CD4-positive, alpha-beta T cell (primary cell): ENCODE results near the gene CACNA1D. TPM values are rescaled to one million over a fixed set of nuclear protein-coding genes. Genes with fewer than 3 reads are reported as not detected.

Experiments
- ATAC-seq: fragments of 200-7000 bp; cut with Tn5 transposase; one replicate; pipeline ENCODE4 v1.10.0; 2022; ENCODE audit warnings: mild to moderate bottlenecking; ENCODE audit not compliant: poor library complexity
- CTCF ChIA-PET: fragments of 350-600 bp; sonication (Branson Sonifier 250); formaldehyde crosslinking; loops from one replicate; lab custom pipeline; 2021; ENCODE audit warnings: antibody characterized with exemption, inconsistent platforms; lab: Charles Lee
- POLR2A ChIA-PET: fragments of 350-600 bp; sonication (Branson Sonifier 250); formaldehyde crosslinking; loops from one replicate; lab custom pipeline; 2021; ENCODE audit warnings: antibody characterized with exemption, inconsistent platforms; lab: Charles Lee
- DNase-seq, 14 experiments: peaks; one replicate each; pipeline ENCODE4 v3.0.0-alpha.2; 2013 to 2020; ENCODE audit warnings: mixed read lengths in 2 of 14
- H3K27ac ChIP-seq, 2 donors: one replicate each; pipeline versions ENCODE4 v1.5.1 to v1.7.0; 2013; ENCODE audit warnings: low read length in 2 of 2, low read depth in 1 of 2, mild to moderate bottlenecking in 1 of 2
- H3K27me3 ChIP-seq, 2 experiments: 1 replicate in 1 of 2; 2 replicates in 1 of 2; pipeline versions ENCODE4 v1.6.1 to v1.7.0; 2013; ENCODE audit warnings: low read length in 2 of 2, control low read depth in 1 of 2, mild to moderate bottlenecking in 1 of 2, moderate library complexity in 1 of 2; ENCODE audit not compliant: insufficient read depth in 2 of 2, control insufficient read depth in 1 of 2
- H3K36me3 ChIP-seq: one replicate; pipeline ENCODE4 v1.6.1; 2013; ENCODE audit warnings: low read length, control low read depth; ENCODE audit not compliant: insufficient read depth
- H3K4me1 ChIP-seq: one replicate; pipeline ENCODE4 v1.6.1; 2013; ENCODE audit warnings: low read length, control low read depth; ENCODE audit not compliant: insufficient read depth
- H3K4me3 ChIP-seq: one replicate; pipeline ENCODE4 v1.5.1; 2013; ENCODE audit warnings: mild to moderate bottlenecking, low read length, moderate library complexity
- H3K9me3 ChIP-seq, 2 experiments: 1 replicate in 1 of 2; 2 replicates in 1 of 2; pipeline versions ENCODE4 v1.6.1 to v1.7.0; 2013; ENCODE audit warnings: low read length in 2 of 2, mild to moderate bottlenecking in 2 of 2, control low read depth in 1 of 2, moderate library complexity in 1 of 2; ENCODE audit not compliant: control insufficient read depth in 1 of 2, insufficient read depth in 1 of 2
- H3K27ac Mint-ChIP-seq: one replicate; pipeline ENCODE4 v1.8.0; 2020; ENCODE audit warnings: mixed read lengths
- H3K27me3 Mint-ChIP-seq: one replicate; pipeline ENCODE4 v1.8.0; 2021; ENCODE audit warnings: mixed read lengths
- H3K36me3 Mint-ChIP-seq: one replicate; pipeline ENCODE4 v1.8.0; 2021; ENCODE audit warnings: low read depth, mixed read lengths
- H3K4me1 Mint-ChIP-seq: one replicate; pipeline ENCODE4 v1.8.0; 2021; ENCODE audit warnings: low read depth, mixed read lengths
- H3K4me3 Mint-ChIP-seq: one replicate; pipeline ENCODE4 v1.8.0; 2020; ENCODE audit warnings: mild to moderate bottlenecking, mixed read lengths
- H3K9me3 Mint-ChIP-seq: one replicate; pipeline ENCODE4 v1.8.0; 2020; ENCODE audit warnings: mixed read lengths
- intact Hi-C, 2 experiments: fragments of 100-400 bp; cut with DNase I in 1 of 2; cut with micrococcal nuclease in 1 of 2; formaldehyde crosslinking; loops; one replicate each; pipeline versions ENCODE4 v1.15.1 to v1.9.0; 2023 to 2025; cut with DNase I, micrococcal nuclease
- total RNA-seq, 174 experiments: library from RNA in 2 of 174; stranded (reverse) in 2 of 174; gene quantifications; one replicate each; pipeline ENCODE4 v1.2.3 and lab custom pipeline; 2021 to 2026
- TF ChIP-seq, protein P1 (sequence below): fragments of 200-600 bp; IDR thresholded peaks from one replicate; pipeline ENCODE4 v1.8.0; 2022; ENCODE audit warnings: antibody characterized with exemption, mild to moderate bottlenecking

Gene CACNA1D
- total RNA-seq, 2 experiments from 2014 or later: not detected

DNA sequence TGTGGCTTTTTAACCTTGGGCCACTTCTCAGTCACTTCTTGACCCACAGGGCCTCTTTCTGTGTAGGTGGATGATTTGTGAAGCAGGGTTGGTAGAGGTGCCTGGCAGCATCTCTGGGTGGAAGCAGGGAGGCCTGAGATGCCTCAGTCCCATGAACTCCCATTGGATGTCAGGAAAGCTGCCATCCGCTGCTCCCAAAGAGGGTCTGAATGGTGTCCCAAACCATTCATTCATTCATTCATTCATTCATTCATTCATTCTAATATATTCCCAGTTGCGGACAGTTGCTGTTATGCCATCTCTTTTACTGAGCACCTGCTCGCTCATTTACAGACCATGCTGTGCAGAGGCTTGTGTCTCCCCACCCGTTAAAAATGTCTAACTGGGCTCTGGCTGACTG lies 253.1 kb downstream of the CACNA1D start:
- ATAC-seq (no peak), DNase-seq (no peak)
- Mint-ChIP-seq H3K36me3 (no peaks in the 10 kb centered on the region), H3K27me3 (peaks cover 14% of the 10 kb centered on the region), H3K9me3 (no peaks in the 10 kb centered on the region), H3K27ac (no peak overlapping the region), H3K4me3 (no peak overlapping the region), H3K4me1 (no peaks in the 10 kb centered on the region)
- no peak overlapping the region for H3K4me3 ChIP-seq
- no peak overlapping the region for H3K27ac ChIP-seq
- intact Hi-C loops: no loop called here
- ChIA-PET CTCF (no interaction called here), POLR2A (no interaction called here)
- TF ChIP-seq, protein P1, sequence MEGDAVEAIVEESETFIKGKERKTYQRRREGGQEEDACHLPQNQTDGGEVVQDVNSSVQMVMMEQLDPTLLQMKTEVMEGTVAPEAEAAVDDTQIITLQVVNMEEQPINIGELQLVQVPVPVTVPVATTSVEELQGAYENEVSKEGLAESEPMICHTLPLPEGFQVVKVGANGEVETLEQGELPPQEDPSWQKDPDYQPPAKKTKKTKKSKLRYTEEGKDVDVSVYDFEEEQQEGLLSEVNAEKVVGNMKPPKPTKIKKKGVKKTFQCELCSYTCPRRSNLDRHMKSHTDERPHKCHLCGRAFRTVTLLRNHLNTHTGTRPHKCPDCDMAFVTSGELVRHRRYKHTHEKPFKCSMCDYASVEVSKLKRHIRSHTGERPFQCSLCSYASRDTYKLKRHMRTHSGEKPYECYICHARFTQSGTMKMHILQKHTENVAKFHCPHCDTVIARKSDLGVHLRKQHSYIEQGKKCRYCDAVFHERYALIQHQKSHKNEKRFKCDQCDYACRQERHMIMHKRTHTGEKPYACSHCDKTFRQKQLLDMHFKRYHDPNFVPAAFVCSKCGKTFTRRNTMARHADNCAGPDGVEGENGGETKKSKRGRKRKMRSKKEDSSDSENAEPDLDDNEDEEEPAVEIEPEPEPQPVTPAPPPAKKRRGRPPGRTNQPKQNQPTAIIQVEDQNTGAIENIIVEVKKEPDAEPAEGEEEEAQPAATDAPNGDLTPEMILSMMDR: no peak
- H3K27me3 ChIP-seq: no peaks in the 10 kb centered on the region
- H3K36me3 ChIP-seq: no peaks in the 10 kb centered on the region
- H3K4me1 ChIP-seq: peaks cover 5% of the 10 kb centered on the region
- H3K9me3 ChIP-seq: no peaks in the 10 kb centered on the region

DNA sequence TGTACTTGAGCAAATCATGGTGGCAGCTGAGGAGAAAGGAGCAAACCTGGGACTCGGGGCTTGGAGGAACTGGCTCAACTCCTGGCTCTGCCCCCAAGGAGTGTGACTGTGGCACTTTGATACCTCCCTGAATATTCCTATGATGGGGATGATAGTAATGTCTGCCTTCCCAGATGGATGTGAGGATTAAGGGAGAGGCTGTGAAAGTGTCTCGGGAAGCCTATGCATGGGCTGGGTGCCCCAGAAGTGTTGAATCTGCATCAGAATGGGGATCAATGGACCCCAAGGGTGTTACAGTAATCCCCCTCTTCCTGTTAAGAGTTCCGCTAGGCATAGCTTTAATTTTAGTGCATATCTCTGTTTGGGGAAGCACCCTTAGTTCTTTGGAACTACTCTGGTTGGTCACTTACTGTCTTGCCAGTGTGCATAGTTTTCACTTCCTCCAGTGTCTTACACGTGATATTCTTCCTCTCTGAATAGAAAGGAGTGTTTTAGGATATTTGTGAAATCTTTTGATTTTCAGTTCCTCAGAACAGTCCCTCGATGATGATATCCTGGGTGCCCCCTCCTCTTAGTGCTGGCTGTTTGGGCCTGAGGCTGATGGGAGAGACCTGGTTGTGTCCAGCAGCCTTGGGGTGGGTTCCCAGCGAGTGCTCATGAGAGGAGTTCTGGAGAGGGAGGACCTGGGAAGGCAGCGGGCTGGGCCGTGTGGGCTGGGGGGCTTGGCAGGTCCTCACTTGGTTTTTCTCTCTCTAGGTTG lies 254.3 kb downstream of the CACNA1D start:
- TF ChIP-seq, protein P1: no peak
- peaks cover 10% of the 10 kb centered on the region for H3K4me1 ChIP-seq
- H3K36me3 Mint-ChIP-seq: no peaks in the 10 kb centered on the region
- no peaks in the 10 kb centered on the region for H3K9me3 ChIP-seq
- H3K4me3 Mint-ChIP-seq: no peak overlapping the region
- H3K27ac ChIP-seq: peak overlapping the region in 1 of 2 donors; percentile 49
- intact Hi-C loops: no loop called here
- DNase-seq (peak in 3 of 14 experiments; percentile 16 to 55 (median 45)), ATAC-seq (no peak)
- H3K27me3 Mint-ChIP-seq: peaks cover 13% of the 10 kb centered on the region
- ChIA-PET POLR2A (no interaction called here), CTCF (no interaction called here)
- peaks cover 6% of the 10 kb centered on the region for H3K4me1 Mint-ChIP-seq
- H3K9me3 Mint-ChIP-seq: no peaks in the 10 kb centered on the region
- H3K27me3 ChIP-seq: no peaks in the 10 kb centered on the region
- no peak overlapping the region for H3K4me3 ChIP-seq
- no peak overlapping the region for H3K27ac Mint-ChIP-seq
- no peaks in the 10 kb centered on the region for H3K36me3 ChIP-seq

DNA sequence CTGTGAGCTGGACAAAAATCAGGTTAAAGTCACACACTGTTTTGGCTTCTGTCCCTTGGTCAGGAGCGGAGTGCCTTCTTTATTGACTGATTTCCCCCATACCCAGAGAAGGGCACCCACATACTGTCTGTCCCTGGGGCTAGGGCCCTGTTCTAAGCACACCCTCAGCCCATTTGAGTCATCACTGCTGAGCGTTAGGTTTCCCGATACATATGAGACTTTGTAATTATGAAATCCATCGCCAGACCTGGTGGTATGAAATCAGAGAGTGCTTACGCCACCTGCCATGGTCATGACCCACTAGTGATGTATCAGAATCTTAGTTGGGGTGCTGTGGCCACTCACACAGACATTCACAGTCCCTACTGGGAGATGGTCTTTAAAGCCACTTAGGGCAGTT lies 255.0 kb downstream of the CACNA1D start:
- Histone ChIP-seq H3K36me3 (no peaks in the 10 kb centered on the region), H3K9me3 (no peaks in the 10 kb centered on the region), H3K27me3 (no peaks in the 10 kb centered on the region), H3K4me3 (no peak overlapping the region), H3K4me1 (peaks cover 15% of the 10 kb centered on the region), H3K27ac (no peak overlapping the region)
- H3K27me3 Mint-ChIP-seq: peaks cover 8% of the 10 kb centered on the region
- H3K36me3 Mint-ChIP-seq: no peaks in the 10 kb centered on the region
- H3K4me3 Mint-ChIP-seq: no peak overlapping the region
- no peak for ATAC-seq
- peaks cover 14% of the 10 kb centered on the region for H3K4me1 Mint-ChIP-seq
- H3K9me3 Mint-ChIP-seq: no peaks in the 10 kb centered on the region
- TF ChIP-seq, protein P1: no peak
- DNase-seq: peak in 2 of 14 experiments; percentile 59 to 64
- H3K27ac Mint-ChIP-seq: no peak overlapping the region
- intact Hi-C loops: no loop called here
- CTCF ChIA-PET: no interaction called here
- POLR2A ChIA-PET: no interaction called here
